ENCODE results near the gene FAM163B. TPM values are rescaled to one million over a fixed set of nuclear protein-coding genes. Genes with fewer than 3 reads are reported as not detected.
A peak's percentile ranks its signal among the peaks of the same experiment; 100 is the strongest.

FAM163B gene
- total and polyA plus RNA-seq, 9 of the 15 experiments (the other 6 are each of a cell fraction or from before 2014, with no cell fraction given), result not detected

GRCh38 chr9:133589454-133590227, 19.5 kb downstream of the FAM163B start (continued):
- TF ChIP-seq RERE (CRISPR knock-in tag; IDR thresholded peaks at IDR 0.05; ENCODE audit: borderline replicate concordance), result no peak
- no peak for TF ChIP-seq ZNF24 (IDR thresholded peaks at IDR 0.05)
- no peak for TF ChIP-seq SMAD2 (IDR thresholded peaks at IDR 0.05; ENCODE audit: low read depth, low read length)
- peak; percentile 88 for TF ChIP-seq CTCFL (IDR thresholded peaks at IDR 0.05; ENCODE audit: borderline replicate concordance, insufficient read depth, low read depth, low read length, poor library complexity, severe bottlenecking)
- TF ChIP-seq RAD21 (CRISPR knock-in tag; conservative IDR thresholded peaks at IDR 0.05 in 1 of 2, IDR thresholded peaks at IDR 0.05 in 1 of 2), result peak in 1 of 2 experiments; percentile 12; a peak in 1 of 4 replicates
- TF ChIP-seq SP2 (IDR thresholded peaks at IDR 0.05; ENCODE audit: extremely low read depth, low read depth, low read length, poor library complexity, severe bottlenecking), result peak; percentile 36
- no peak for TF ChIP-seq SMARCB1 (IDR thresholded peaks at IDR 0.05; ENCODE audit: insufficient read length, low read depth)
- TF ChIP-seq PKNOX1 (IDR thresholded peaks at IDR 0.05), result no peak
- no peak for TF ChIP-seq TFAM (CRISPR knock-in tag; conservative IDR thresholded peaks at IDR 0.05)
- no peak for TF ChIP-seq KLF10 (CRISPR knock-in tag; IDR thresholded peaks at IDR 0.05)
- TF ChIP-seq ZEB2 (IDR thresholded peaks at IDR 0.05), result no peak
- TF ChIP-seq NCOA1 (IDR thresholded peaks at IDR 0.05; ENCODE audit: low read depth), result no peak
- no peak for TF ChIP-seq ID3 (CRISPR knock-in tag; IDR thresholded peaks at IDR 0.05)
- TF ChIP-seq ID3 (tag; IDR thresholded peaks at IDR 0.05), result no peak
- TF ChIP-seq GATAD2A (IDR thresholded peaks at IDR 0.05), result no peak
- TF ChIP-seq TFAP4 (CRISPR knock-in tag; IDR thresholded peaks at IDR 0.05; ENCODE audit: borderline replicate concordance), result no peak

All from K562 (cell line).